NCI-H1048 (cell line): ENCODE data around the gene RFESD.
"Not testable (repeated sequence)": the region's sequence is repeated elsewhere in the genome, so short reads cannot be mapped to it uniquely, and the experiment has no call there.

Source experiments
- DNase-seq: peaks from one replicate; lab custom pipeline; 2025; lab: John Stamatoyannopoulos, UW

Gene RFESD

DNA sequence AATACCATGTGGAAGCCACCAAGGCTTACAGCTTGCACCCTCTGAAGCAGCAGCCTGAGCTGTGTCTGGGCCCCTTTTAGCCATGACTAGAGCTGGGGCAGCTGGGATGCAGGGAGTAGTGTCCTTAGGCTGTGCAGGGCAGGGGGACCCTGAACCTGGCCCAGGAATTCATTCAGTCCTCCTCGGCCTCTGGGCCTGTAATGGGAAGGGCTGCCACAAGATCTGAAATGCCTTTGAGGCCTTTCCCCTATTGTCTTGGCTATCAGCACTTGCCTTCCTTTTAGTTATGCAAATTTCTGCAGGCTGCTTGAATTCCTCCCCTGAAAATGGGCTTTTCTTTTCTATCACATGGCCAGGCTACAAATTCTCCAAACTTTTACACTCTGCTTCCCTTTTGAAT lies 17.6 kb upstream of the RFESD start:
- DNase-seq = no peak

DNA sequence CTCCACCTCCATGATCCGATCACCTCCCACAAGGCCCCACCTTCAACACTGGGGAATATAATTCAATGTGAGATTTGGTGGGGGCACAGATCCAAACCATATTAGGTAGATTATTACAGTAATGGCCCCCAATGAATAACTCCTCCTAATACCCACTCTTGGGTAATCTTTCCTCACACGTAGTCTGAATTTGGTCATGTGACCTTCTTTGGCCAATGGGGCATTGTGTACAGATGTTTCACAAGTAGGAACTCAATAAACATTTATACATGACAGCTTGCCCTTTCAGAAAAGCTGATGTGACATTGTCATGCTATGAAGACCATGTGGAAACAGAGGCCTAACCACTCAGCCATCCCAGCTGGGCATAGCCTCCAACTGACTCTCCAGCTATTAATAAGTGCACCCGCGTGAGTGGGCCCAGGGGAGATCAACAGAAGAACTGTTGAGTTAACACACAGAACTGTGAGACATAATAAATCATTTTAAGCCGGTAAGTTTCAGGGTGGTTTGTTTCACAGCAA lies 16.1 kb upstream of the RFESD start:
- DNase-seq = no peak

DNA sequence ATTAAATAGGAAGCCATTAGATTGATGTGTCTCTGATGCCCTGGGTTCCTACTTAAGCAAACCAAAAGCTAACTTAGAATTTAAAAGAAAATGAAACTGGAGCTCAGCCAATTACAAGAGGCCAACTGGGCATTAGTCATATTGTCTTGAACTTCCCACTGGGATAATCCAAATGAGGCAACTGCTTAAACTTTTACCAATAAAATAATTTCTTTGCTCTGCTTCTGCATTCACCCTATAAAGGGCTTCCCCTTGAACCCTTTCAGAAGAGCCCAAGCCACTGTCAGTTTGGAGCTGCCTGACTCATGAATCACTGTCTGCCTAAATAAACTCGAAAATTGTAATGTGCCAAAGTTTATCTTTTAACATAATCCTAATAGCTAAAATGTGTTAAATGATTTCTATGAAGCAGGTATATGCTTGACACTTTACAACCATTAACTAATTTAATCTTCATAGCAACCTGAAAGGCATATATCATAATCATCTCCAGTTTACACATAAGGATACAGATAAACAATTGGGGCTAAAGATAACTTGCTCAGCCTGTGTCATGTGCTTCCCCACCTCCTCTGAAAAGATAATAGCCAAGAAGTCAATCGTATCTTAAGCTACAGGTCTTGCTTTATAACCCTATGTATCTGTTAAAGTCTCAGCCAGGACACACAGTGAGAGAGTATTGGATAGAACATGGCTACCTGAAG lies 15.2 kb upstream of the RFESD start:
- no peak for DNase-seq

DNA sequence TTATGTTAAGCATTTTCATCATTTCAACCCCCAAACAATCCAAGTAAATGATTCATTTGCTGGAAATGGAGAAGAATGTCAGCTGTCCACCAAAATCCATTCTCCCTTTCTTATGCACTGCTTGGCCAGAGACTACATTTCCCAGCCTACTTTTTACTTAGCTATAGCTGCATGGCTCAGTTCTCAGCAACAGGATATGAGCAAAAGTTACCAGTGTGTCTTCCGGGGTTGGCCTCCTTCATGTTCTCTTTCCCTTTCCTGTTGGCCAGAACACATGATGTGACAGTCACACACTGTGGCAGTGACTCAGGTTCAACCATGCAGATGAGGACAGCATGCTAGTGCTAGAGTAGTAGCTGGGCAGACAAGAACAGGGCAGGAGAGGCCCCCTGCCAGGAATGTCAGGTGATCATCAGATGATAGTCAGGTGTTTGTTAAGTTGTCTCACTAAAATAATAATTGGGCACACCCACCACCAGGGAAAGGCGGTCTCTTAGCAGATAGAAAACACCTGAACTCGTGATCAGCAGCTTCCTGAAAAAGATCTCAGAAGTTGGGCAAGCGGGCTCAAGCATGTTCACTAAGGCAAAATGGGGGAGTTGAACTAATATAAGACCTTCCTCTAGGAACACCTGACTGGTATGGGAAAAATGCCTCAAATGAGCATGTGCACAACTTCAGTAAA lies 14.4 kb upstream of the RFESD start:
- DNase-seq = no peak

DNA sequence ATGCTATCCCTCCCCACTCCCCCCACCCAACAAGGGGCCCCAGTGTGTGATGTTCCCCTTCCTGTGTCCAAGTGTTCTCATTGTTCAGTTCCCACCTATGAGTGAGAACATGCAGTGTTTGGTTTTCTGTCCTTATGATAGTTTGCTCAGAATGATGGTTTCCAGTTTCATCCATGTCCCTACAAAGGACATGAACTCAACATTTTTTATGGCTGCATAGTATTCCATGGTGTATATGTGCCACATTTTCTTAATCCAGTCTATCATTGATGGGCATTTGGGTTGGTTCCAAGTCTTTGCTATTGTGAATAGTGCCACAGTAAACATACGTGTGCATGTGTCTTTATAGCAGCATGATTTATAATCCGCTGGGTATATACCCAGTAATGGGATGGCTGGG lies 13.6 kb upstream of the RFESD start:
- not testable (repeated sequence) for DNase-seq

DNA sequence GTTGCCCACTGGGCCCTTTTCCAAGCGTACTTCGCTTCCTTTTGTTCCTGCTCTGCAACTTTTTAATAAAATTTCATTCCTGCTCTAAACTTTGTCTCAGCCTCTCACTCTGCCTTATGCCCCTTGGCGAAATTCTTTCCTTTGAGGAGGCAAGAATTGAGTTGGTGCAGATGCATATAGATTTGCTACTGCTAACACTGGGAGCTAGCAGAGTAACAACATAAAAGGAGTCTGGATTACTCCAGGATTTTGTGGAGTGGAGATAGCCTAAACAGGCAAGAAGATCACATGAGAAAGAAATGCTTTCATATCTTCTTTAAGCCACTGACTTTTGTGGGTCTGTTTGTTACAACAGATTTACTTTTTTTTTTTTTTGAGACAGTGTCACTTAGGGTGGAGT lies 12.9 kb upstream of the RFESD start:
- DNase-seq = no peak

DNA sequence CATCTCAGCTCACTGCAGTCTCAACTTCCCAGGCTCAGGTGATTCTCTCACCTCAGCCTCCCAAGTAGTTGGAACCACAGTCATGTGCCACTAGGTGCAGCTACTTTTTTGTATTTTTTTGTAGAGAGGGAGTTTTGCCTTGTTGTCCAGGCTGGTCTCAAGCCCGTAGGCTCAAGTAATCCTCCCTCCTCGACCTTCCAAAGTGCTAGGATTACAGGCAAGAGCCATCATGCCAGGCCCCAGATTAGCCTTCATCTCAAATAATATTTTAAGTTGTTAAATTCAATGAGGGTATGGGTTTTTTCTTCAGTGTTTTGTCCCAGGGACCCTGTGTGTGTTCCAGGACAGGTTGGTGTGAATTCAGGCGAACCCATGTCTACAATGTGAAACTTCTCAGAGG lies 12.5 kb upstream of the RFESD start:
- no peak for DNase-seq

DNA sequence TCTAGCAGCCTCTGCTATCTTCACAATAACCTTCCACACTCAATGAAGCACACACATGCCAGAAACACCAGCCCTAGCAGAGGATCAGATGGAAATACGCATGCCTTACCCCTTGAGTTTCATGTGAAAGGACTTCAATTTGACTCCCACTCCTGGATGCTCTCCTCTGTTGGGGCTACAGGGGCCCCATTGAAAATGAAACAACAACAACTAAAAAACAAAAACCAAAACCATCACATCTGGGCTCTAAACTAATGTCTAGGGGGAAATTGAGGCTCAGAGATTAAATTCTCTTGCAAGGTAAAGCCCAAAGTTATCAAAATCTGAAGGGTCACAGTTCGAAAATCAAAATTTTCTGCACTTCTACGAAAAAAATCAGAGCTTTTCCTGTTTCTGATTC lies 7.9 kb upstream of the RFESD start:
- DNase-seq = no peak

DNA sequence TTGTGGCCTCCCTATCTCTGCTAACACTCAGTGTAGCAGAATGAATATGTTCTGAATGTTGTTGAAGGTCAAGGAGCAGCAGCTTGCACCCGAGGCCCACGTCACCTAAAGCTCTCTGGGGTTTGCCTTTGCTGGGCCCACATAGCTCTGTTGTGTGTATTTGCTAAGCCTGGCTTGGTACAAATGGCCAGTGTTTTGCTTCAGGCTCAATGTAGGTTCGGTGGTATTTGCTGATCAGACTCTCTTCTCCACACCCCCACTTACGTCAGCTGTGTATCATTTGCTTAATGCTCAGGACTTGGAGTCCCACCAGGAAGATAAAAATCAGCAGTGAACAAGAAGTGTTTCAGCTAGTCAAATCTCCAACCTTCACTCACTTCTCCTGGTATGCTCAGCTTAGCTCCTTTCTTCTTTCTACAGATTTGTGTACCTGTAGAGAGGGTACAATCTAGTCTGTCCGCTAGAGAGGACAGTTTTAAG lies 4.8 kb upstream of the RFESD start:
- DNase-seq = no peak

DNA sequence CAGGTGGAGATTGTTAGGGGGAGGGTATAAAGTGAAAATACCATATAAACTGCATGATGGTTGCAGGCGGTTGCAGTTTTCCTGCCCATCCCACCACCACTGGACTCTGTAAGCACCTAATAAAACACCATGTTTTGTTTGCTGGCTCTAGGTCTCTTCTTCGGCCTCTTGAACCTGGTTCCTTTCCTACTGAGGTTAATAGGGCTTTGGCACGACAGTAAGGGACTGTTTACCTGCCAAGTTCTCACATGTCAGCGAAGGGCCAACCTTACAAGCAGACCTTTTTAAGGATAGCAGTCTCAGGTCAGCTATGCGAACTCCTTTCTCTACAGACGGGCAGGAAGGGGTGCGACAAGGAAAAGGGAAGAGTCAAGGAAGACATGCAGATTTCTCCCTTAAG lies 3.4 kb upstream of the RFESD start:
- no peak for DNase-seq

DNA sequence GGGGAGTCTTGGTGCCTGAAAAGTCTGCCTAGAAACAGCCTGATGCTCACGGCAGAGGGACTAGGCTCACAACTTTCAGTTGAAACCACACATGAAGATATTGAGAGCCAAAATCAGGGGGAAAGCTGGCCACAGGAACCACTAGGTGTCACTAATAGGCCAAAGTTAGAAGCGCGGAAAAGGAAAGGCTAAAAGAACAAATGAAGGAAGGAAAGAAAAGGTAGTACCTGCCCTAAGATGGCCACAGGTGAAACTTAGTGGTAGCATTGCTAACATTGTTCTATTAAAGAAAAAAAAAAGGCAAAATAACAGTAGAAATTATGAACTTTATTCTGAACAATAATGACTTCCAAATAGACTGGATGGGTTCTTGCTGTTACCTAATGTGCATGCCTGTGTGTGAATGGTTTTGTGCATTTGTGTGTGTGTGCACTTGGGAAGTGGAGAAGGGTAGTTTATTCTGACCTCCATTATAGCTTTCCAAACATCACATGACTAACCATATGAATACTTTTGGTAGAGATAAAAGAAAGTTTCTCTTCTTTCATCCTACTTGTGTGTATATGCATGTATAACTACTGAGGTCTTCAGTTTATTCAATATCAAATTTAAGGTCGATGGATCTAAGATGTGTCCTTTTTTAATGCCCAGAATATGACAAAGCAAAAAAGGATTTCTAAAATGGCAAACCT lies 2.1 kb upstream of the RFESD start:
- DNase-seq = no peak

DNA sequence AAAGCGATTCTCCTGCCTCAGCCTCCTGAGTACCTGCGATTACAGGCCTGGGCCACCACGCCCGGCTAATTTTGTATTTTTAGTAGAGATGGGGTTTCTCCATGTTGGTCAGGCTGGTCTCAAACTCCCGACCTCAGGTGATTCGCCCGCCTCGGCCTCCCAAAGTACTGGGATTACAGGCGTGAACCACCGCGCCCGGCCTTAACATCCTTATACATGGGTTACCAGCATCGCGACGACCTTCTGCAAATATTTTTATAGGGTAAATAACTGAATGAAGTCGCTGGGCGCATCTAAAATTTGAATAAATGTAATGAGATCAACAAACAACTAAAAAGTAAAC lies 380 bp upstream of the RFESD start:
- DNase-seq = not testable (repeated sequence)

DNA sequence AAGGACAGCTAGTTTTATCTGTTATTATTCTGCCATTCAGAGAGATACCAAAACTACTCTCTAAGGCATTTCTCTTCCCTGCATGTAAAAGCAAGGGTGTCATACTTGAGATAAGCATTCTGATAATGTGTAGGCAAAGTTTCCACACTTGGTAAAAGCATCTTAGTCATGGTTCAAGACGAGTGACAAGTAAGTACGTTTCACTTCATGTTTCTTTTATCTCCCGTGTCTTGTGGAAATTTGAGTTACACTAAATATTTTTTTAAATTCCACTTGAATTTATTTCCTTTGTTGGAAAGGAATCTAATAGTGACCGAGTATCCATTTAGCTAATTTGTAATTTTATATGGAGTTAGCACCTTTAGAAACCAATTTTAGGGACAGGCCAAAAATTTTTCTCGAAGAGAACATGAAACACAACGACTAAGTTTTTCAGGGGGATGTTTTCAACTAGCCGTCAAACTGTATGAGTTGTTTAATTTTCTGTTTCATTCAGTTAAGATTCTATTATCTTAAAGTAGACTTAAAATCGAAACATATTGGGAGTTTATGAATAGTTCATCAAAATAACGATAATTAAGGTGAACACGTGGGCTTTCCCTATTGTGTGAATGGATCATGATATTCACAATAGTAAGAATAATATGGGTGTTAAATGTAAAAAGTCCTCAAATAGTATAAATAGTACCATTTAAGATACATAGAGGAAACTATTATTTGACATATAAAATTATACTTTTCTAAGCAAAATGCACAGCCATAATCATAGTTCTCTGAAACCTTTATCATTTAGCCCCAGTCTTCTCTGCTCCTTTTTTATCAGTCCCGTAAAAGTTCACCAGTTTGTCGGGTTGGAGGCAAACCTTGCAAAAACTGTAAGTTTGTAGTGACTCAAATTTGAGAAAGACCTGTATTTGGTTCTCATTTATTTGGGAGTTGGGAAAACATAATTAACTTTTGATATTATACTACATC lies 1.6 kb downstream of the RFESD start:
- DNase-seq = no peak

DNA sequence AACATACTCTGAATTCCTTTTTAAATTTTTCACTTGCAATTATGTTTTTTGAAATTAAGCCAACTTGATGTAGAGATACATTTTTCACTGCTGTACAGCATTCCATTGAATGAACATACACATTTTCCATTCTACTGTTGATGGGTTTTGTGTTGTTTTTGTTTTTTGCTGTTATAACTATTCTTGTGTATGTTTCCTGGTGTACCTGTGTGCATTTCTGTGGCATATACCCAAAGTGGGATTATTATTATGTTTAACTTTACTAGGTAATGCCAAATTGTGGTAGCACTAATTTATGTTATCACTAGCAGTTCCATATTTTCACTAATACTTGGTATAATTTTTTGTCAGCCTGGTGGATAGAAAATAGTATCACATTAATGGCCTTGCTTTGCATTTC lies 2.7 kb downstream of the RFESD start:
- no peak for DNase-seq

DNA sequence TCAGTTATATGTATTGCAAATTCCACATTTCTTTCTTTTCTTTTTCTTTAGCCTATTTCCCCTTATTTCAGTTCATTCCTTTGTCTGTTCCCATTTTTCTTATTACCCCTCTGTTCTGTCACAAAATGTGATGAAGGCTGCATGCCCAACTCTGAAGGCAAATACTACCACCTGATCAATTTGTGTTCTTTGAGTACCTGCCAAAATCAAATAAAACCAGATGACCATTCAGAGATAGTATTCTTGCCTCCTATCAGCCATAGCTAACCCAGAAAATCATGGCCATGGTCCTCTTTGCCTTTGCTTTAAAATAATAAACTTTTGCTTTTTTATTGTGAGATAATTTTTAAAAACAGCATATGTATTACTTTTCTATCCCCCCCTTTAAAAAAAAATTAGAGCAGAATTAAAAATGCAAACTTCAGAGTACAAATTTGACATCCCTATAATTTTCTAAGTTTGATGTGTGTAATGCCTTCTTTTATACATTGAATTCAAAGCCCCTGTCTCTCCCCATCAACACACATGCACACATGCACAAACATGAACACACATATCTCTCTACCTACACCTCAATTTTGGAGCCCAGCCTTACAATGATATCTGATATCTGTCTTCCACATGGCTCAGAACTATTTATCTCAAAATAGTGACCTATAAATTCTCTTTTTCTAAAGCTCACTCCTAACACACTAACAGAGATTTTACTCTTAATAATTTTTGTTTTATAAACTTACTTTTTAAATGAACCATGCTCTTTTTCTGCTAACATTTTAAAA lies 3.5 kb downstream of the RFESD start:
- DNase-seq = no peak

DNA sequence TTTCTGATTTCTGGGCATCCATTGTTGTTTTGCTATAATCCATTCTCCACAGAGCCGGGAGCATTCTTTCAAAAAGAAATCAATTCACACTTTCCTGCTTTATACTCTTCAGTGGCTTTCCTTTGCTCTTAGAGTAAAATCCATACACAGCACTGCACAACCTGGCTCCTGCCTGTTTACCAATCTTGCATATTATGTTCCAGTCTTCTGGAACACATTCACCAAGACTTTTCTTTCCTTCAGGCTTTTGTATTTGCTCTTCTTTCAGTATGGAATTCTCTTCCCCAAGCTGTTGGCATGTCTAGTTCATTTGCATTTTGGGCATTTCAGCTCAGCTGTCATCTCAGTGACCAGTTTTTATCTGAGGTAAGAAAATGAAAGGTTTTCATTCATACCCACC lies 6.3 kb downstream of the RFESD start:
- DNase-seq = no peak

DNA sequence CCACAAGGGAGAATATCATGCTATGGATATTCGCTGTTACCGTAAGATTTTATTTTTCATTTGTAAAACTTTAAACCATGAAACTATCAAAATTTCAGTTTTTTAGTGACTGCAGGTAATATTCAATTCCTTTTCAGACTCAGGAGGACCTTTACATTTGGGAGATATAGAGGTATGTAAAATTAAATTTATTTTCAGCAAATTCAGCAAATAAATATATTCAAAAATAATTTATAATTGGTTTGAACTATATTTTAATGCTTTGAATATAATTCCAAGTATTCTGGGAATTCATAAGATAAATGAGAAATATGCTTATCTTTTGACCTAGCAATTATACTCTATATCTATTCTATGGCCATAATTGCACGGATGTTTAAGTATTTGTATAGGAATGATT lies 7.6 kb downstream of the RFESD start:
- DNase-seq = no peak

DNA sequence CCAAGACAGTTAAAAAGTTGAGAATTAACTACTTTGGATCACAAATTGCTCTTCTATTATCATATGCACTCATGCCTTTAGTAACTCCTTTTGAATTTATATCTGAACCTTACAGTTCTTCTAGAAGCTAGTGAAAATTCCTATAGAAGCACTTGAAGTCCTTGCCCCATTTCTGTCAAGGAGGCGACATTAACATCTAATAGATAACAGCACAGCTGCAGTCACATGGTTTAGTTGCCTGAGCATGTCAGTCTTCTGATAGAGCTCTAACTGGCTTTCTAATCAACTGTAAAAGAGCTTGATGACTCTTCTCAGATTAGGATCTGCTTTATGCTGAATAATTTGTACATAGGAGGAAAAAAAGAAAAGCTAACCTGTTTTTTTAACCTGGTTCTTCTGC lies 9.0 kb downstream of the RFESD start:
- DNase-seq = no peak

DNA sequence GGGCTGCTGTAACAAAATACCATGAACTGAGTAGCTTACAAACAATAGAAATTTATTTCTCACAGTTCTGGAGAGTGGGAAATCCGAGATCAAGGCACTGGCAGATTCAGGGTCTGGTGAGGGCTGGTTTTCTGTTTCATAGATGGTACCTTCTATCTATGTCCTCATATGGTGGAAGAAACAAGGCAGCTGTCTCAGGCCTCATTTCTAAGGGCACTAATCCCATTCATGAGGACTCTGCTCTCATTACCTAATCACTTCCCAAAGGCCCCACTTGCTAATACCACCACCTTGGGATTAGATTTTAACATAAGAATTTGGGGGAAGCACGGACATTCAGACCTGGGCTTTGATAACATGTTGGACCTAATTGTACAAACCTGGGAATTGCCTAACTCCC lies 13.5 kb downstream of the RFESD start:
- no peak for DNase-seq

DNA sequence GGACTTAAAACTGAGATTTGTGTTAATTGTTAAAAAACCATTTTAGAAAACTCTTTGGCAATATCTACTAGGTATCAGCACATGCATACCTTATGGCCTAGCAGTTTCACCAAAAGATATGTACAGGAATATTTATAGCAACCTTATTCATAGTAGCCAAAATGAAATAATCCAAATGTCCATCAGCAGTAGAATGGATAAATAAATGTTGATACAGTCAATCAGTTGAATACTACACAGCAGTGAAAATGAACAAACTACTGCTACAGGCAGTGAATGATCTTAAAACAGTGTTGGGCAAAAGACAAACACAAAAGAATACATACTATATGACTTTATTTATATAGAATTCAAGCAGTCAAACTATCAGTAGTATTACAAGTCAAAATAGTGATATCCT lies 16.4 kb downstream of the RFESD start:
- DNase-seq = no peak

DNA sequence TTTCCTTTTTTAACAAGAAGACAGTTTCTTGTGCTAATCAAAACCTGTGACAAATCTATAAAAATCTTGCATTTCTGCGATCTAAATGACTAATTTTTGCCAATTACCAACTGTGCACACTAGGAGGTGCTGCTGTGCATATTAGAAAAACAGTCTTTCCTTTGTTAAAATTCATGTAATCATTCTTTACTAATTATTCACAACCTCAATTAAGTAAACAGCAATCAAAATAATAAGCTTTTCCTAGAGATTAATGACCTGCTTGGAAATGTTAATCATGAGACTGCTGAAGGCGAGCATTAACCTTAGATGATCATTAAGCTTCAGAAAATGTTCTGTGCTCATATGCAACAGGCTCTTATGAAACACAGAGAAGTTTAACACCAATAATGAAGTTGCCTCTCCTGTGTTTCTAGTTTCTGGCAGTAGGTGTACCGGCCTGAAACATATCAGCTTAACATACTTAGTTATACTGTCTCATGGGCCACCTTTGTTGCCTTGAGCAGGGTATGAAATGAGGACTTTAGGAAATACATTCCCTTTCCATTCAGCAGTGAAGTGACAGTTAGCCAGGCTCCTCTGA lies 17.7 kb downstream of the RFESD start:
- DNase-seq = no peak
